ENCODE measurements around the gene PC. TPM values are rescaled to one million over a fixed set of nuclear protein-coding genes. Genes with fewer than 3 reads are reported as not detected.

The PC gene
- total and polyA plus RNA-seq, 7 donors, result 2.0 to 40.2 (median 11.8) TPM

- H3K9me3 ChIP-seq, result peaks cover 0 to 7% (median 3%) of the 10 kb centered on the region in 4 donors
- DNase-seq, result no peak
- WGBS, 2 donors, result 96% methylated on average over 6 of the region's 6 CpGs
- TF ChIP-seq POLR2A (IDR thresholded peaks at IDR 0.05), result no peak
- no peak for TF ChIP-seq EP300 (IDR thresholded peaks at IDR 0.05)
- TF ChIP-seq, protein P1, sequence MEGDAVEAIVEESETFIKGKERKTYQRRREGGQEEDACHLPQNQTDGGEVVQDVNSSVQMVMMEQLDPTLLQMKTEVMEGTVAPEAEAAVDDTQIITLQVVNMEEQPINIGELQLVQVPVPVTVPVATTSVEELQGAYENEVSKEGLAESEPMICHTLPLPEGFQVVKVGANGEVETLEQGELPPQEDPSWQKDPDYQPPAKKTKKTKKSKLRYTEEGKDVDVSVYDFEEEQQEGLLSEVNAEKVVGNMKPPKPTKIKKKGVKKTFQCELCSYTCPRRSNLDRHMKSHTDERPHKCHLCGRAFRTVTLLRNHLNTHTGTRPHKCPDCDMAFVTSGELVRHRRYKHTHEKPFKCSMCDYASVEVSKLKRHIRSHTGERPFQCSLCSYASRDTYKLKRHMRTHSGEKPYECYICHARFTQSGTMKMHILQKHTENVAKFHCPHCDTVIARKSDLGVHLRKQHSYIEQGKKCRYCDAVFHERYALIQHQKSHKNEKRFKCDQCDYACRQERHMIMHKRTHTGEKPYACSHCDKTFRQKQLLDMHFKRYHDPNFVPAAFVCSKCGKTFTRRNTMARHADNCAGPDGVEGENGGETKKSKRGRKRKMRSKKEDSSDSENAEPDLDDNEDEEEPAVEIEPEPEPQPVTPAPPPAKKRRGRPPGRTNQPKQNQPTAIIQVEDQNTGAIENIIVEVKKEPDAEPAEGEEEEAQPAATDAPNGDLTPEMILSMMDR (IDR thresholded peaks at IDR 0.05), result no peak
- no peak for TF ChIP-seq POLR2AphosphoS5 (IDR thresholded peaks at IDR 0.05)
- no peak overlapping the region for H3K4me3 ChIP-seq
- no peaks in the 10 kb centered on the region for H3K36me3 ChIP-seq
- H3K27ac ChIP-seq, result no peak overlapping the region
- H3K27me3 ChIP-seq, result no peaks in the 10 kb centered on the region
- intact Hi-C loops (cut with DNase I), result no loop called here
- peaks cover 0 to 8% (median 6%) of the 10 kb centered on the region in 4 donors for H3K4me1 ChIP-seq
Measured at GRCh38 chr11:66978717-66979116, 20.5 kb upstream of the PC start.

DNA sequence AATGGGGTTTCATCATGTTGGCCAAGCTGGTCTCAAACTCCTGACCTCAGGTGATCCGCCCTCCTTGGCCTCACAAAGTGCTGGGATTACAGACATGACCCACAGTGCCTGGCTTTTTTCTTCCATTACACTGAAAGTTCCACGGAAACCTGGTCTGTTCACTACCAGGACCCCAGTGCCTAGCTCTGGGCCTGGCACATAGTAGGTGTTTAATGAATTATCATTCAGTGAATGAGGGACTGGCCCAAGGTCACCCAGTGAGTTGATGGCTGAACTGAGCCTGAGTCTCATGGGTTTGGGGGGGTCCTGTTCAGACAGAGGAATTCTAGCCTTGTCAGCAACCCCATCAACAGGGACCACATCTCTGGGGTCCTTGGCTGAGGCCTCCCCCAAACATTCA is 20.0 kb upstream of the PC start:
- Histone ChIP-seq H3K27me3 (no peaks in the 10 kb centered on the region), H3K36me3 (no peaks in the 10 kb centered on the region), H3K9me3 (peaks cover 0 to 7% (median 3%) of the 10 kb centered on the region in 4 donors), H3K4me3 (no peak overlapping the region), H3K4me1 (peaks cover 0 to 8% (median 6%) of the 10 kb centered on the region in 4 donors), H3K27ac (no peak overlapping the region)
- WGBS, 2 donors, result 92 to 94% methylated on average over 2 of the region's 2 CpGs
- intact Hi-C loops (cut with DNase I), result no loop called here
- TF ChIP-seq, protein P1 (IDR thresholded peaks at IDR 0.05), result no peak
- TF ChIP-seq POLR2AphosphoS5 (IDR thresholded peaks at IDR 0.05) (no peak), EP300 (IDR thresholded peaks at IDR 0.05) (no peak), POLR2A (IDR thresholded peaks at IDR 0.05) (no peak)
- no peak for DNase-seq

GRCh38 chr11:66976925-66977324 is 18.7 kb upstream of the PC start:
- peaks cover 0 to 7% (median 3%) of the 10 kb centered on the region in 4 donors for H3K9me3 ChIP-seq
- H3K27ac ChIP-seq, result no peak overlapping the region
- H3K36me3 ChIP-seq, result no peaks in the 10 kb centered on the region
- no peak overlapping the region for H3K4me3 ChIP-seq
- peaks cover 0 to 5% (median 3%) of the 10 kb centered on the region in 4 donors for H3K4me1 ChIP-seq
- no peak for DNase-seq
- intact Hi-C loops (cut with DNase I), result no loop called here
- TF ChIP-seq POLR2AphosphoS5 (IDR thresholded peaks at IDR 0.05) (no peak), EP300 (IDR thresholded peaks at IDR 0.05) (no peak), POLR2A (IDR thresholded peaks at IDR 0.05) (no peak)
- TF ChIP-seq, protein P1 (IDR thresholded peaks at IDR 0.05), result no peak
- 75 to 82% methylated on average over 6 of the region's 6 CpGs for WGBS, 2 donors
- H3K27me3 ChIP-seq, result no peaks in the 10 kb centered on the region

DNA sequence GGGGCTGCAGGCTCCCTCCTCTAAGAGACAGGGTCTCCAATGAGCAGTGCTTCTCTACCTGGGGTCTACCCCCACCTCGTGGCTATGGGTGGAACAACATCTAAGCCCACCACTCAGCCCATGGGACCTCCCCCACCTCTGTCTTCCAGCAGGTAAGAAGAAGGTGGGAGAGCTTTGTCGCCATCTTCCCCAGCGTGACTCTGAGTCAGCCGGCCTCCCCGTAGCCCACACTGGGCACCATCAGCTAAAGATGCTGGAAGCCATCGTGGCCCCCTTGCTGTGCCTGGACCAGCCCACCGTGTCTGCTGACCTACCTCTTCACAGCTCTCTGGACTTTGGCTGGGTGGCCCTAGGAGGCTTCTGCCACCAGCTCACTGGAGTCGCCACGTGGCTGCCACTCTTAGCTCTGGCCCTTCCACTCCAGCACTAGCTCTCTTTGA is 17.9 kb upstream of the PC start:
- no peak for DNase-seq
- Histone ChIP-seq H3K4me1 (no peaks in the 10 kb centered on the region), H3K27ac (no peak overlapping the region), H3K27me3 (no peaks in the 10 kb centered on the region), H3K9me3 (peaks cover 0 to 7% (median 3%) of the 10 kb centered on the region in 4 donors), H3K4me3 (no peak overlapping the region), H3K36me3 (no peaks in the 10 kb centered on the region)
- no peak for TF ChIP-seq POLR2A (IDR thresholded peaks at IDR 0.05)
- TF ChIP-seq, protein P1 (IDR thresholded peaks at IDR 0.05), result peak in 1 of 4 experiments; percentile 15
- intact Hi-C loops (cut with DNase I), result no loop called here
- WGBS, 2 donors, result 47 to 66% methylated on average over 9 of the region's 9 CpGs

- intact Hi-C loops (cut with DNase I), result no loop called here
- no peak for DNase-seq
- TF ChIP-seq POLR2A (IDR thresholded peaks at IDR 0.05) (no peak), POLR2AphosphoS5 (IDR thresholded peaks at IDR 0.05) (no peak), EP300 (IDR thresholded peaks at IDR 0.05) (no peak)
- TF ChIP-seq, protein P1 (IDR thresholded peaks at IDR 0.05), result no peak
- no peaks in the 10 kb centered on the region for H3K27me3 ChIP-seq
- H3K36me3 ChIP-seq, result no peaks in the 10 kb centered on the region
- H3K4me3 ChIP-seq, result no peak overlapping the region
- WGBS, 2 donors, result 73 to 75% methylated on average over 11 of the region's 11 CpGs
- H3K9me3 ChIP-seq, result peaks cover 0 to 7% (median 3%) of the 10 kb centered on the region in 4 donors
- H3K4me1 ChIP-seq, result no peaks in the 10 kb centered on the region
- H3K27ac ChIP-seq, result no peak overlapping the region
Measured at GRCh38 chr11:66975405-66976027, 17.3 kb upstream of the PC start.

Measured in sigmoid colon (tissue), 7 donors.